Measurements from ENCODE around the gene BRAF. TPM values are rescaled to one million over a fixed set of nuclear protein-coding genes. Genes with fewer than 3 reads are reported as not detected.
"Not testable (repeated sequence)": the region's sequence is repeated elsewhere in the genome, so short reads cannot be mapped to it uniquely, and the experiment has no call there.

The BRAF gene
- total RNA-seq, 1 donor from 2014 or later, result 25.6 TPM

GRCh38 chr7:140675726-140676125 is 249.0 kb downstream of the BRAF start:
- intact Hi-C loops (cut with micrococcal nuclease), result no loop called here
- no peaks in the 10 kb centered on the region for H3K27me3 Mint-ChIP-seq (ENCODE audit: low read depth)
- H3K4me3 Mint-ChIP-seq (ENCODE audit: low read depth), result no peak overlapping the region

GRCh38 chr7:140674899-140675701 is 249.6 kb downstream of the BRAF start:
- Mint-ChIP-seq H3K36me3 (ENCODE audit: low read depth) (peaks cover 41% of the 10 kb centered on the region), H3K4me1 (ENCODE audit: low read depth) (peaks cover 32% of the 10 kb centered on the region), H3K9me3 (no peaks in the 10 kb centered on the region), H3K27me3 (ENCODE audit: low read depth) (no peaks in the 10 kb centered on the region), H3K4me3 (ENCODE audit: low read depth) (peak overlapping the region; percentile 87), H3K27ac (peak overlapping the region; percentile 53)
- no peak for DNase-seq (ENCODE audit: low spot score)
- intact Hi-C loops (cut with micrococcal nuclease), result no loop called here

More at GRCh38 chr7:140675726-140676125, 249.0 kb downstream of the BRAF start:
- DNase-seq (ENCODE audit: low spot score), result no peak
- Mint-ChIP-seq H3K4me1 (ENCODE audit: low read depth) (peaks cover 32% of the 10 kb centered on the region), H3K27ac (no peak overlapping the region), H3K9me3 (no peaks in the 10 kb centered on the region), H3K36me3 (ENCODE audit: low read depth) (peaks cover 46% of the 10 kb centered on the region)

GRCh38 chr7:140674356-140674800 is 250.4 kb downstream of the BRAF start:
- no peaks in the 10 kb centered on the region for H3K27me3 Mint-ChIP-seq (ENCODE audit: low read depth)
- no peak for DNase-seq (ENCODE audit: low spot score)
- intact Hi-C loops (cut with micrococcal nuclease), result no loop called here
- peak overlapping the region; percentile 62 for H3K27ac Mint-ChIP-seq
- peaks cover 32% of the 10 kb centered on the region for H3K4me1 Mint-ChIP-seq (ENCODE audit: low read depth)
- no peaks in the 10 kb centered on the region for H3K9me3 Mint-ChIP-seq
- peak overlapping the region; percentile 87 for H3K4me3 Mint-ChIP-seq (ENCODE audit: low read depth)
- peaks cover 36% of the 10 kb centered on the region for H3K36me3 Mint-ChIP-seq (ENCODE audit: low read depth)

- Mint-ChIP-seq H3K4me3 (ENCODE audit: low read depth) (peak overlapping the region; percentile 87), H3K9me3 (no peaks in the 10 kb centered on the region), H3K4me1 (ENCODE audit: low read depth) (peaks cover 32% of the 10 kb centered on the region), H3K36me3 (ENCODE audit: low read depth) (peaks cover 30% of the 10 kb centered on the region), H3K27me3 (ENCODE audit: low read depth) (no peaks in the 10 kb centered on the region), H3K27ac (peak overlapping the region; percentile 90)
- DNase-seq (ENCODE audit: low spot score), result no peak
- intact Hi-C loops (cut with micrococcal nuclease), result loop anchor here (1.0 kb wide), 1 partner anchor 23 kb away; the partner anchor contains the start of gene NDUFB2
Measured at GRCh38 chr7:140673774-140674155, 251.0 kb downstream of the BRAF start.

GRCh38 chr7:140673063-140673773 is 251.5 kb downstream of the BRAF start:
- Mint-ChIP-seq H3K27ac (peak overlapping the region; percentile 90), H3K36me3 (ENCODE audit: low read depth) (peaks cover 26% of the 10 kb centered on the region), H3K9me3 (no peaks in the 10 kb centered on the region), H3K27me3 (ENCODE audit: low read depth) (no peaks in the 10 kb centered on the region), H3K4me1 (ENCODE audit: low read depth) (peaks cover 32% of the 10 kb centered on the region), H3K4me3 (ENCODE audit: low read depth) (peak overlapping the region; percentile 87)
- intact Hi-C loops (cut with micrococcal nuclease), result loop anchor here (1.0 kb wide), 1 partner anchor 23 kb away; the partner anchor contains the start of gene NDUFB2
- peak; percentile 61 for DNase-seq (ENCODE audit: low spot score)

GRCh38 chr7:140672382-140673062 is 252.2 kb downstream of the BRAF start, which contains the start of gene ADCK2:
Gene ADCK2, plus strand, starts transcription at chr7:140672945. Its CDS starts 386 bp downstream, at chr7:140673331.
- Mint-ChIP-seq H3K27me3 (ENCODE audit: low read depth) (peaks cover 3% of the 10 kb centered on the region), H3K27ac (peak within 1 kb of the TSS; percentile 90), H3K4me3 (ENCODE audit: low read depth) (peak within 1 kb of the TSS; percentile 87), H3K4me1 (ENCODE audit: low read depth) (peaks cover 32% of the 10 kb centered on the region), H3K36me3 (ENCODE audit: low read depth) (peaks cover 19% of the 10 kb centered on the region), H3K9me3 (no peaks in the 10 kb centered on the region)
- DNase-seq (ENCODE audit: low spot score), result no peak
- intact Hi-C loops (cut with micrococcal nuclease), result loop anchor here (1.0 kb wide), 1 partner anchor 24 kb away; the partner anchor contains the start of gene NDUFB2

- no peak for DNase-seq (ENCODE audit: low spot score)
- peak overlapping the region; percentile 76 for H3K4me3 Mint-ChIP-seq (ENCODE audit: low read depth)
- peaks cover 16% of the 10 kb centered on the region for H3K36me3 Mint-ChIP-seq (ENCODE audit: low read depth)
- no peaks in the 10 kb centered on the region for H3K9me3 Mint-ChIP-seq
- intact Hi-C loops (cut with micrococcal nuclease), result no loop called here
- peaks cover 32% of the 10 kb centered on the region for H3K4me1 Mint-ChIP-seq (ENCODE audit: low read depth)
- peak overlapping the region; percentile 38 for H3K27ac Mint-ChIP-seq
- peaks cover 3% of the 10 kb centered on the region for H3K27me3 Mint-ChIP-seq (ENCODE audit: low read depth)
Measured at GRCh38 chr7:140671966-140672365, 252.8 kb downstream of the BRAF start.

GRCh38 chr7:140670343-140670935 is 254.3 kb downstream of the BRAF start:
- Mint-ChIP-seq H3K36me3 (ENCODE audit: low read depth) (peaks cover 6% of the 10 kb centered on the region), H3K4me1 (ENCODE audit: low read depth) (peaks cover 24% of the 10 kb centered on the region), H3K4me3 (ENCODE audit: low read depth) (no peak overlapping the region), H3K9me3 (no peaks in the 10 kb centered on the region), H3K27me3 (ENCODE audit: low read depth) (peaks cover 8% of the 10 kb centered on the region), H3K27ac (no peak overlapping the region)
- no peak for DNase-seq (ENCODE audit: low spot score)
- intact Hi-C loops (cut with micrococcal nuclease), result no loop called here

- H3K9me3 Mint-ChIP-seq; DNase-seq (ENCODE audit: low spot score); H3K27ac Mint-ChIP-seq; H3K4me3 Mint-ChIP-seq (ENCODE audit: low read depth); H3K36me3 Mint-ChIP-seq (ENCODE audit: low read depth); intact Hi-C loops (cut with micrococcal nuclease): not testable (repeated sequence)
- H3K4me1 Mint-ChIP-seq (ENCODE audit: low read depth), result peaks cover 20% of the 10 kb centered on the region
- peaks cover 14% of the 10 kb centered on the region for H3K27me3 Mint-ChIP-seq (ENCODE audit: low read depth)
Measured at GRCh38 chr7:140669862-140670261, 254.9 kb downstream of the BRAF start.

- H3K36me3 Mint-ChIP-seq (ENCODE audit: low read depth), result no peaks in the 10 kb centered on the region
- H3K27ac Mint-ChIP-seq, result no peak overlapping the region
- intact Hi-C loops (cut with micrococcal nuclease), result no loop called here
- H3K4me1 Mint-ChIP-seq (ENCODE audit: low read depth), result peaks cover 15% of the 10 kb centered on the region
- H3K4me3 Mint-ChIP-seq (ENCODE audit: low read depth), result no peak overlapping the region
- no peaks in the 10 kb centered on the region for H3K9me3 Mint-ChIP-seq
- peaks cover 14% of the 10 kb centered on the region for H3K27me3 Mint-ChIP-seq (ENCODE audit: low read depth)
- DNase-seq (ENCODE audit: low spot score), result no peak
Measured at GRCh38 chr7:140669352-140669751, 255.4 kb downstream of the BRAF start.
